Kidney (tissue), 14 donors: ENCODE measurements around the gene AKIRIN2. TPM values are rescaled to one million over a fixed set of nuclear protein-coding genes. Genes with fewer than 3 reads are reported as not detected.

ENCODE experiments used
- DNase-seq, 5 donors: peaks; one replicate each; pipeline ENCODE4 v3.0.0-alpha.2; 2013 to 2020
- FAIRE-seq: peaks from 2 replicates; lab custom pipeline; 2012; peaks lifted over from hg19 to GRCh38; lab: Jason Lieb, UNC
- H3K27ac ChIP-seq, 2 donors: one replicate each; pipeline ENCODE4 v1.7.0; 2013; ENCODE audit warnings: low read depth in 2 of 2, low read length in 2 of 2, inconsistent platforms in 1 of 2
- H3K27me3 ChIP-seq: one replicate; pipeline ENCODE4 v1.7.1; 2013; ENCODE audit warnings: low read length, inconsistent platforms; ENCODE audit not compliant: control insufficient read depth, insufficient read depth
- H3K36me3 ChIP-seq, 3 donors: one replicate each; pipeline versions ENCODE4 v1.7.0 to v1.7.1; 2013; ENCODE audit warnings: low read length in 3 of 3, control low read depth in 1 of 3, inconsistent platforms in 1 of 3; ENCODE audit not compliant: insufficient read depth in 3 of 3, control insufficient read depth in 2 of 3
- H3K4me1 ChIP-seq, 3 donors: one replicate each; pipeline versions ENCODE4 v1.7.0 to v1.7.1; 2013; ENCODE audit warnings: low read length in 3 of 3, inconsistent platforms in 1 of 3, low read depth in 1 of 3; ENCODE audit not compliant: control insufficient read depth in 2 of 3, insufficient read depth in 2 of 3
- H3K4me3 ChIP-seq, 3 donors: one replicate each; pipeline versions ENCODE4 v1.7.0 to v1.8.1; 2013; ENCODE audit warnings: low read length in 3 of 3, control low read depth in 1 of 3, inconsistent platforms in 1 of 3
- H3K9ac ChIP-seq, 3 donors: one replicate each; pipeline versions ENCODE4 v1.7.0 to v1.7.1; 2013; ENCODE audit warnings: low read length in 3 of 3, control low read depth in 1 of 3, inconsistent platforms in 1 of 3
- H3K9me3 ChIP-seq, 3 donors: one replicate each; pipeline versions ENCODE4 v1.7.0 to v1.7.1; 2013; ENCODE audit warnings: low read length in 3 of 3, control low read depth in 1 of 3, inconsistent platforms in 1 of 3; ENCODE audit not compliant: control insufficient read depth in 2 of 3, insufficient read depth in 1 of 3
- CTCF ChIP-seq: IDR thresholded peaks from 3 replicates; pipeline ENCODE4 v1.5.1; 2012; ENCODE audit warnings: mild to moderate bottlenecking, moderate library complexity, borderline replicate concordance; ENCODE audit not compliant: insufficient read depth; ENCODE audit errors: extremely low read depth
- intact Hi-C: fragments of 100-400 bp; cut with DNase I; formaldehyde crosslinking; loops from one replicate; pipeline ENCODE4 v1.11.1; 2022
- polyA plus RNA-seq: library from polyadenylated mRNA; stranded (reverse); fragments of 350-450 nt; fragmentation: Illumina TruSeq; extraction: RNeasy Lipid Tissue Mini Kit (QIAGEN cat#74804); gene quantifications from one replicate; pipeline ENCODE4 v1.2.3, GENCODE V29; 2014; ENCODE audit warnings: low read depth, low replicate concordance; ENCODE audit not compliant: insufficient read depth
- total RNA-seq: library from RNA; stranded (reverse); fragmentation: NEBNext Ultra II Directional; extraction: Animal tissue kit (Norgen Biotek cat#: 25700); gene quantifications from one replicate; pipeline ENCODE4 v1.2.1, GENCODE V29; 2021
- donor health status: control.
- donor health status: control.
- donor health status: control.
- donor health status: control.
- donor health status: control.
- donor health status: DM: yes; HTN: yes; CAD: no.
- donor health status: Normal renal cell carcinoma (clear cell type).

The AKIRIN2 gene
- total and polyA plus RNA-seq, 2 donors from 2014 or later: 26.0 to 43.4 TPM

- no peak overlapping the region for H3K4me3 ChIP-seq
- intact Hi-C loops: no loop called here
- TF ChIP-seq CTCF: no peak
- H3K27ac ChIP-seq: no peak overlapping the region
- H3K4me1 ChIP-seq: no peaks in the 10 kb centered on the region
- no peak overlapping the region for H3K9ac ChIP-seq
- FAIRE-seq (no peak), DNase-seq (no peak)
- no peaks in the 10 kb centered on the region for H3K27me3 ChIP-seq
- no peaks in the 10 kb centered on the region for H3K9me3 ChIP-seq
- H3K36me3 ChIP-seq: no peaks in the 10 kb centered on the region
These were observed 39.1 kb upstream of the AKIRIN2 start for GRCh38 chr6:87741001-87741650.

GRCh38 chr6:87738744-87739143 lies 36.7 kb upstream of the AKIRIN2 start:
- H3K9ac ChIP-seq: no peak overlapping the region
- no peaks in the 10 kb centered on the region for H3K27me3 ChIP-seq
- TF ChIP-seq CTCF: no peak
- intact Hi-C loops: no loop called here
- H3K36me3 ChIP-seq: no peaks in the 10 kb centered on the region
- H3K9me3 ChIP-seq: no peaks in the 10 kb centered on the region
- FAIRE-seq: no peak
- H3K4me1 ChIP-seq: peaks cover 0 to 6% (median 0%) of the 10 kb centered on the region in 3 donors
- H3K27ac ChIP-seq: no peak overlapping the region
- no peak overlapping the region for H3K4me3 ChIP-seq
- no peak for DNase-seq

- Histone ChIP-seq H3K27ac (no peak overlapping the region), H3K27me3 (no peaks in the 10 kb centered on the region), H3K9me3 (no peaks in the 10 kb centered on the region), H3K4me3 (no peak overlapping the region), H3K9ac (no peak overlapping the region), H3K4me1 (peaks cover 0 to 6% (median 0%) of the 10 kb centered on the region in 3 donors), H3K36me3 (no peaks in the 10 kb centered on the region)
- intact Hi-C loops: no loop called here
- no peak for FAIRE-seq
- no peak for DNase-seq
- TF ChIP-seq CTCF: no peak
These were observed 36.0 kb upstream of the AKIRIN2 start for GRCh38 chr6:87738000-87738399.
